HEK293T (cell line): ENCODE data around the gene CCNT1.
"Not testable (repeated sequence)": the region's sequence is repeated elsewhere in the genome, so short reads cannot be mapped to it uniquely, and the experiment has no call there.

Experiments
- CTCF ChIA-PET: fragments of 350-600 bp; formaldehyde crosslinking; extraction: SDS; loops from one replicate; lab custom pipeline; 2021; ENCODE audit warnings: antibody characterized with exemption, inconsistent platforms; lab: Yijun Ruan, JAX
- POLR2A ChIA-PET: fragments of 350-600 bp; formaldehyde crosslinking; extraction: SDS; loops from one replicate; lab custom pipeline; 2020; ENCODE audit warnings: antibody characterized with exemption, inconsistent platforms; lab: Yijun Ruan, JAX
- DNase-seq: peaks from one replicate; pipeline ENCODE4 v3.0.0; 2012; ENCODE audit warnings: mixed read lengths; ENCODE audit errors: extremely low spot score
- ARNT ChIP-seq: fragments of 450-650 bp; IDR thresholded peaks from 2 replicates; pipeline ENCODE4 v1.6.1; 2017; ENCODE audit warnings: mild to moderate bottlenecking
- BHLHE40 ChIP-seq: fragments of 450-650 bp; IDR thresholded peaks from 2 replicates; pipeline ENCODE4 v1.6.1; 2016; ENCODE audit warnings: mild to moderate bottlenecking, moderate library complexity, borderline replicate concordance
- CTBP1 ChIP-seq: fragments of 450-650 bp; IDR thresholded peaks from 2 replicates; pipeline ENCODE4 v1.6.1; 2016; ENCODE audit warnings: borderline replicate concordance
- ELF4 ChIP-seq: fragments of 450-650 bp; IDR thresholded peaks from 2 replicates; pipeline ENCODE4 v1.6.1; 2017; ENCODE audit warnings: antibody characterized with exemption
- FOXA1 ChIP-seq: fragments of 450-650 bp; IDR thresholded peaks from 2 replicates; pipeline ENCODE4 v1.6.1; 2016; ENCODE audit warnings: mild to moderate bottlenecking
- FOXK2 ChIP-seq: fragments of 450-650 bp; IDR thresholded peaks from 2 replicates; pipeline ENCODE4 v1.6.1; 2016; ENCODE audit warnings: mild to moderate bottlenecking
- FOXM1 ChIP-seq: fragments of 450-650 bp; IDR thresholded peaks from 2 replicates; pipeline ENCODE4 v1.6.1; 2017; ENCODE audit warnings: mild to moderate bottlenecking, borderline replicate concordance
- HDGF ChIP-seq: fragments of 450-650 bp; IDR thresholded peaks from 2 replicates; pipeline ENCODE4 v1.6.1; 2017; ENCODE audit warnings: antibody characterized with exemption, borderline replicate concordance
- L3MBTL2 ChIP-seq: fragments of 450-650 bp; conservative IDR thresholded peaks from 2 replicates; pipeline ENCODE4 v1.6.1; 2016; ENCODE audit warnings: mild to moderate bottlenecking
- LEF1 ChIP-seq: fragments of 450-650 bp; IDR thresholded peaks from 2 replicates; pipeline ENCODE4 v1.6.1; 2017; ENCODE audit warnings: mild to moderate bottlenecking, borderline replicate concordance
- NFRKB ChIP-seq: fragments of 450-650 bp; IDR thresholded peaks from 2 replicates; pipeline ENCODE4 v1.6.1; 2016; ENCODE audit warnings: mild to moderate bottlenecking, moderate library complexity
- SP1 ChIP-seq: fragments of 450-650 bp; IDR thresholded peaks from 2 replicates; pipeline ENCODE4 v1.6.1; 2017
- SUZ12 ChIP-seq: fragments of 450-650 bp; IDR thresholded peaks from 2 replicates; pipeline ENCODE4 v1.6.1; 2016; ENCODE audit warnings: mild to moderate bottlenecking
- TARDBP ChIP-seq: fragments of 450-650 bp; IDR thresholded peaks from 2 replicates; pipeline ENCODE4 v1.6.1; 2016
- ZNF384 ChIP-seq: fragments of 450-650 bp; IDR thresholded peaks from 2 replicates; pipeline ENCODE4 v1.6.1; 2016
- TF ChIP-seq, protein P1 (sequence below): fragments of 450-650 bp; IDR thresholded peaks from 2 replicates; pipeline ENCODE4 v1.6.1; 2016

The CCNT1 gene

DNA sequence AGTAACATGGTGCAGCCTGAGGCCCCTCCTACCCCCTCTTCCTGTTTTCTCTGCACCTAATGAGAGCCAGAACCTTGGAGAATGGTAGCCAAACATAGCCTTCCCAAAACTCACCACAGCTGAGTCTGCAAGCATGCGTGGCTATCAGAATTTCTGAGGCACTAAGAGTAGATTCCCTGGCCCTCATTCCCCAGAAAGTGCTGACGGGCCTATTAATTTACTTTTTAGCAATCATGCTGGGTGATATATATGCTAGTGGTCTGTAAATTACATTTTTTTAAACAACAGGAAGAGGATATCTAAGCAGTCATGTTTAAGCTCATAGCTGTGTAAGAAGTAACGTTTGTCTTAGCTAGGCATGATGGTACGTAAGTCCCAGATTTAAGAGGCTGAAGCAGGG, 64.8 kb downstream of the CCNT1 start:
- DNase-seq, result no peak
- ChIA-PET POLR2A (no interaction called here), CTCF (no interaction called here)
- TF ChIP-seq ZNF384, result no peak
- TF ChIP-seq ELF4, result no peak
- no peak for TF ChIP-seq CTBP1
- TF ChIP-seq SP1, result no peak
- no peak for TF ChIP-seq LEF1
- TF ChIP-seq L3MBTL2, result no peak
- TF ChIP-seq, protein P1, sequence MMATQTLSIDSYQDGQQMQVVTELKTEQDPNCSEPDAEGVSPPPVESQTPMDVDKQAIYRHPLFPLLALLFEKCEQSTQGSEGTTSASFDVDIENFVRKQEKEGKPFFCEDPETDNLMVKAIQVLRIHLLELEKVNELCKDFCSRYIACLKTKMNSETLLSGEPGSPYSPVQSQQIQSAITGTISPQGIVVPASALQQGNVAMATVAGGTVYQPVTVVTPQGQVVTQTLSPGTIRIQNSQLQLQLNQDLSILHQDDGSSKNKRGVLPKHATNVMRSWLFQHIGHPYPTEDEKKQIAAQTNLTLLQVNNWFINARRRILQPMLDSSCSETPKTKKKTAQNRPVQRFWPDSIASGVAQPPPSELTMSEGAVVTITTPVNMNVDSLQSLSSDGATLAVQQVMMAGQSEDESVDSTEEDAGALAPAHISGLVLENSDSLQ, result no peak
- no peak for TF ChIP-seq FOXA1

DNA sequence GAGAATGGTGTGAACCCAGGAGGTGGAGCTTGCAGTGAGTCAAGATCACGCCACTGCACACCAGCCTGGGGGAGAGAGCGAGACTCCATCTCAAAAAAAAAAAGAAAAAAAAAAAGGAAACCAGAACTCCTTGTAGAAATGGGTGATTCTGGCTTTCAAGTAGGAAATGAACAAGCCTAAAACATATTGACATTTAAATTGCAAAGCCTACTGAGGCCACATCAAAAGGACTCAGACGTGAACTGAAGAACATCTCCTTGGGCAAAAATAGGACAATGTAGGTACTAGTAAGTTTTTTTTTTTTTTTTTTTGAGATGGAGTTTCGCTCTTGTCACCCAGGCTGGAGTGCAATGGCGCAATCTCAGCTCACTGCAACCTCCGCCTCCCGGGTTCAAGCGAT, 71.2 kb downstream of the CCNT1 start:
- DNase-seq, CTCF ChIA-PET, POLR2A ChIA-PET: not testable (repeated sequence)

DNA sequence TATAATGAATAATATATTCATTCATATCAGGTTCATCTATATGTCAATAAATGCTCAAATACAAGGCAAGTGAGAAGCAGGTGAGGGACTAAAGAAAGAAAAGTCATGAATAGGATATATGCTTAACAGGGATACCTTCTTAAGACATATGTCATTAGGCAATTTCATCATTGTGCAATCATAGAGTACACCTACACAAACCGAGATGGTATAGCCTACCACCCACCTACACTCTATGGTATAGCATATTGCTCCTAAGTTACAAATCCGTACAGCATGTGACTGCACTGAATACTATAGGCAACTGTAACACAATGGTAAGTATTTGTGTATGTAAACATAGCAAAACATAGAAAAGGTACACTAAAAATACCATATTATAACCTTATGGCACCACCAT, 73.5 kb downstream of the CCNT1 start:
- ChIA-PET CTCF (no interaction called here), POLR2A (no interaction called here)
- TF ChIP-seq ZNF384 (no peak), FOXM1 (no peak)
- DNase-seq, result no peak

DNA sequence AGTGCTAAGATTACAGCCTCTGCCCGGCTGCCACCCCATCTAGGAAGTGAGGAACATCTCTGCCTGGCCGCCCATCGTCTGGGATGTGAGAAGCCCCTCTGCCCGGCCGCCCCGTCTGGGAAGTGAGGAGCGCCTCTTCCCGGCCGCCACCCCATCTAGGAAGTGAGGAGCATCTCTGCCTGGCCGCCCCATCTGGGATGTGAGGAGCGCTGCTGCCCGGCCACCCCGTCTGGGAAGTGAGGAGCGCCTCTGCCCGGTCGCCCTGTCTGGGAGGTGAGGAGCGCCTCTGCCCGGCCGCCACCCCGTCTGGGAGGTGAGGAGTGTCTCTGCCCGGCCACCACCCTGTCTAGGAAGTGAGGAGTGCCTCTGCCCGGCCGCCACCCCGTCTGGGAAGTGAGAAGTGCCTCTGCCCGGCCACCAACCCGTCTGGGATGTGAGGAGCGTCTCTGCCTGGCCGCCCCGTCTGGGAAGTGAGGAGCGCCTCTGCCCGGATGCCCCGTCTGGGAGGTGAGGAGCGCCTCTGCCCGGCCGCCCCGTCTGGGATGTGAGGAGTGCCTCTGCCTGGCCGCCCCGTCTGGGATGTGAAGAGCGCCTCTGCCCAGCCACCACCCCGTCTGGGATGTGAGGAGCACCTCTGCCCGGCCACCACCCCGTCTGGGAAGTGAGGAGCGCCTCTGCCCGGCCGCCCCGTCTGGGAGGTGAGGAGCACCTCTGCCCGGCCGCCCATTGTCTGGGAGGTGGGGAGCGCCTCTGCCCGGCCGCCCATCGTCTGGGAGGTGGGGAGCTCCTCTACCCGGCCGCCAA, 74.6 kb downstream of the CCNT1 start:
- DNase-seq, CTCF ChIA-PET, POLR2A ChIA-PET: not testable (repeated sequence)

DNA sequence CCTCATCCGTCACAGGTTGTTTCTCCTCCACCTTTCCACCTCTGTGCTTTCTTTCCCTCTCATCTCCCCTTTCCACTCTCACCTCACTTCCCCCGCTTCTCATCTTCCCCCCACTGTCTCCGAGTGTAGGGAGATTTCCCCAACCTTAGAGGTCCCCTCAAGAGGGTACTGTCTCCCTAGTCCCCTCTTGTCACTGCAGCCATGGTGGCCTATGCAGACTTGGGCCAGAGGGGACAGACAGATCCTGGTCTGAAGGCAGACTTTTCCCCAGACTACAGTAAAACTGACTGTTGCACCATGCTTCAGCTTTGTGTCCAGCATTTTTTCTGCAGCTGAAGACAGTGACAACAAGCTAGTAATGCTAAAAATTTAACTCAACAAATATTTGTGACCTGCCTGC, 75.7 kb downstream of the CCNT1 start:
- DNase-seq, result no peak
- TF ChIP-seq FOXA1 (no peak), NFRKB (no peak), ZNF384 (no peak), LEF1 (no peak), BHLHE40 (no peak), FOXK2 (no peak), ELF4 (no peak), HDGF (no peak), CTBP1 (no peak), SUZ12 (no peak), ARNT (no peak), TARDBP (no peak)
- TF ChIP-seq, protein P1, result no peak
- ChIA-PET CTCF (no interaction called here), POLR2A (no interaction called here)

DNA sequence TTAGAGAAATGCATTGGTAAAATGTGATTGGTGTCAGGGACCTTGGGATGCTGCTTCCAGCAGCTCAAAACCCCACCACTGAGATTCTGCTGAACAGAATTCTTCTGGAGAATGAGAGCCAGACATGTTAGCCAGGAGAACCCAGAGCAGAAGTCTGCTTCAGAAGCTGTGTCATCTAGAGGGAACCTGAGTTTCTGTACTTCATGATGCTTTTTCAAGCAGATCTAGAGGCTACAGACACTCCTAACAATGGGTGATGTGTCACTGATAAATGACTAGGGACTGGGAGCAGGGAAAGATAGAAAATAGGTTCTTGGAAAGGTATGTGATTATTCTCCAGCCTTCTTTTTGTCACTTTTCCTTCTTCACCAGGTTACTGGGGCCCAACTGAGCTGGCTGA, 76.1 kb downstream of the CCNT1 start:
- ChIA-PET POLR2A (no interaction called here), CTCF (no interaction called here)
- no peak for DNase-seq
- TF ChIP-seq ELF4, result no peak
- no peak for TF ChIP-seq L3MBTL2
- TF ChIP-seq TARDBP, result no peak
- no peak for TF ChIP-seq HDGF
- no peak for TF ChIP-seq CTBP1
- TF ChIP-seq FOXM1, result no peak
- no peak for TF ChIP-seq BHLHE40
- TF ChIP-seq ZNF384, result no peak
- no peak for TF ChIP-seq FOXA1
- TF ChIP-seq NFRKB, result no peak
- TF ChIP-seq, protein P1, result no peak
- TF ChIP-seq FOXK2, result no peak
- no peak for TF ChIP-seq SP1
- TF ChIP-seq ARNT, result no peak
- TF ChIP-seq SUZ12, result no peak
- no peak for TF ChIP-seq LEF1
